Endothelial cell (in vitro differentiated cells): ENCODE data around the gene MVP. TPM values are rescaled to one million over a fixed set of nuclear protein-coding genes. Genes with fewer than 3 reads are reported as not detected.
A peak's percentile ranks its signal among the peaks of the same experiment; 100 is the strongest.

ENCODE experiments used
- DNase-seq: peaks from one replicate; pipeline ENCODE4 v3.0.0; 2021; ENCODE audit warnings: low spot score
- H3K27ac Mint-ChIP-seq: one replicate; pipeline ENCODE4 v1.8.0; 2021; ENCODE audit warnings: mixed read lengths, inconsistent platforms; ENCODE audit not compliant: unreplicated experiment
- H3K27me3 Mint-ChIP-seq: one replicate; pipeline ENCODE4 v1.8.0; 2021; ENCODE audit warnings: mild to moderate bottlenecking, moderate library complexity, mixed read lengths, inconsistent platforms; ENCODE audit not compliant: unreplicated experiment
- H3K36me3 Mint-ChIP-seq: one replicate; pipeline ENCODE4 v1.8.0; 2021; ENCODE audit warnings: mild to moderate bottlenecking, low read depth, mixed read lengths, inconsistent platforms; ENCODE audit not compliant: unreplicated experiment
- H3K4me1 Mint-ChIP-seq: one replicate; pipeline ENCODE4 v1.8.0; 2021; ENCODE audit warnings: mild to moderate bottlenecking, mixed read lengths, inconsistent platforms; ENCODE audit not compliant: unreplicated experiment
- H3K4me3 Mint-ChIP-seq: one replicate; pipeline ENCODE4 v1.8.0; 2021; ENCODE audit warnings: mild to moderate bottlenecking, mixed read lengths, inconsistent platforms; ENCODE audit not compliant: unreplicated experiment
- H3K9me3 Mint-ChIP-seq: one replicate; pipeline ENCODE4 v1.8.0; 2021; ENCODE audit warnings: mixed read lengths, inconsistent platforms; ENCODE audit not compliant: unreplicated experiment
- total RNA-seq: library from RNA; stranded (reverse); fragmentation: NEBNext Ultra II Directional; extraction: Animal tissue kit (Norgen Biotek cat#: 25700); gene quantifications from one replicate; pipeline ENCODE4 v1.2.1, GENCODE V29; 2021; ENCODE audit not compliant: unreplicated experiment
- TF ChIP-seq, protein P1 (sequence below): fragments of 200-600 bp; sonication (generic); IDR thresholded peaks from one replicate; pipeline ENCODE4 v1.5.0; 2021; ENCODE audit warnings: antibody characterized with exemption; ENCODE audit not compliant: unreplicated experiment

Gene MVP
- total RNA-seq, 1 donor from 2014 or later = 2.0 TPM

DNA sequence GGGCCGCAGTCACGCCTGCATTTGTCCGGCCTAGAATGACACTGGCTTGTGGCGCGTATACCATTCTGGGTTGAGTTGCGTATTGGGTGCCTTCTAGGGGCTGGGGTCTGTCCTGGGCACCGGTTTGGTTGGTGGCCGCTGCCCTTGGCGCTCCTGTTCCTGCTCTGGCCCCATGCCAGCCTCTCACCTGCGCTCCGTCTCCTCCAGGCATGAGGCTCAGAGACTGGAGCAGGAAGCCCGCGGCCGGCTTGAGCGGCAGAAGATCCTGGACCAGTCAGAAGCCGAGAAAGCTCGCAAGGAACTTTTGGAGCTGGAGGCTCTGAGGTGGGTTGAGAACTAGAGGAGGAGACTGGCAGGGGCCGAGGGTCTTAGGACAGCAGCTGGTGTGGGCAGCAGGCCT lies 25.4 kb downstream of the MVP start:
- peaks cover 2% of the 10 kb centered on the region for H3K4me1 Mint-ChIP-seq
- H3K27ac Mint-ChIP-seq = no peak overlapping the region
- TF ChIP-seq, protein P1, sequence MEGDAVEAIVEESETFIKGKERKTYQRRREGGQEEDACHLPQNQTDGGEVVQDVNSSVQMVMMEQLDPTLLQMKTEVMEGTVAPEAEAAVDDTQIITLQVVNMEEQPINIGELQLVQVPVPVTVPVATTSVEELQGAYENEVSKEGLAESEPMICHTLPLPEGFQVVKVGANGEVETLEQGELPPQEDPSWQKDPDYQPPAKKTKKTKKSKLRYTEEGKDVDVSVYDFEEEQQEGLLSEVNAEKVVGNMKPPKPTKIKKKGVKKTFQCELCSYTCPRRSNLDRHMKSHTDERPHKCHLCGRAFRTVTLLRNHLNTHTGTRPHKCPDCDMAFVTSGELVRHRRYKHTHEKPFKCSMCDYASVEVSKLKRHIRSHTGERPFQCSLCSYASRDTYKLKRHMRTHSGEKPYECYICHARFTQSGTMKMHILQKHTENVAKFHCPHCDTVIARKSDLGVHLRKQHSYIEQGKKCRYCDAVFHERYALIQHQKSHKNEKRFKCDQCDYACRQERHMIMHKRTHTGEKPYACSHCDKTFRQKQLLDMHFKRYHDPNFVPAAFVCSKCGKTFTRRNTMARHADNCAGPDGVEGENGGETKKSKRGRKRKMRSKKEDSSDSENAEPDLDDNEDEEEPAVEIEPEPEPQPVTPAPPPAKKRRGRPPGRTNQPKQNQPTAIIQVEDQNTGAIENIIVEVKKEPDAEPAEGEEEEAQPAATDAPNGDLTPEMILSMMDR = no peak
- H3K27me3 Mint-ChIP-seq = peaks cover 10% of the 10 kb centered on the region
- H3K9me3 Mint-ChIP-seq = no peaks in the 10 kb centered on the region
- H3K36me3 Mint-ChIP-seq = no peaks in the 10 kb centered on the region
- H3K4me3 Mint-ChIP-seq = no peak overlapping the region
- no peak for DNase-seq

DNA sequence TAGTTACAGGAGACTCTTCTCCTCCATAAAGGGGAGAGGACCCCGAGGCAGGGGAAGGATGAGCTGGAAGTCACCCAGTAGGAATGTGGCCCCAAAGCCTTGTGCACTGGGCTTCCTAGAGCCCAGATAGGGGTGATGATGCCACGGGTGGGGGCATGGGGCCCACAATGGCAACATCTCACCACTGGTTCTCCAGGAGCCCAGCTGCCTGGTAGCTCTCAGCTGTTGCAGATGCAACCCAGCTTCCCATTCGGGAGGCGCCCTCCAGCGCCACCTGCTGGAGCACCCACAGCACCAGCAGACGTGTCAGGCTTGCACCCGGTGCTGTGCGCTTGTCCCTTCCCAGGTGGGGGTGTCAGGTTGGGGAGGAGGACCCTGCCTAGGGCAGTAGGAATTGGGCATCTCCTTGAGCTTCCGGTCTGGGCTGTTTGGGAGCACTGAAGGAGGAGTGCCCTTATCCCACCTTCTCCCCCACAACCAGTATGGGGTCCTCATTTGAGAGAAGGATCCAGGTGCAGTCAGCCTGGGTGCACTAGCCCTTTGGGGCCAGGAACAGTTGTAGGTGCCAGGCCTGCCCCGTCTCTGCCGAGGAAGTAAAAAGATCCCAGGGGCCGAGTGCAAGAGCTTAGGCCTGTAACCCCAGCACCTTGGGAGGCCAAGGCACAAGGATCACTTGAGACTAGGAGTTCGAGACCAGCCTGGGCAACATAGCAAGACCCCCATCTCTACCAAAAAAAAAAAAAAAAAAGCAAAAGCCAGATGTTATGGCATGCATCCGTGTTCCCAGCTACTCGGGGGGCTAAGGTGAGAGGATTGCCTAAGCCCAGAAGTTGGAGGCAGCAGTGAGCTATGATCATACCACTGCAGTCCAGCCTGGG lies 28.4 kb downstream of the MVP start:
- Mint-ChIP-seq H3K27me3 (peaks cover 10% of the 10 kb centered on the region), H3K9me3 (no peaks in the 10 kb centered on the region), H3K36me3 (no peaks in the 10 kb centered on the region), H3K4me1 (peaks cover 2% of the 10 kb centered on the region), H3K27ac (no peak overlapping the region), H3K4me3 (no peak overlapping the region)
- TF ChIP-seq, protein P1 = peak; percentile 75
- DNase-seq = peak; percentile 70

DNA sequence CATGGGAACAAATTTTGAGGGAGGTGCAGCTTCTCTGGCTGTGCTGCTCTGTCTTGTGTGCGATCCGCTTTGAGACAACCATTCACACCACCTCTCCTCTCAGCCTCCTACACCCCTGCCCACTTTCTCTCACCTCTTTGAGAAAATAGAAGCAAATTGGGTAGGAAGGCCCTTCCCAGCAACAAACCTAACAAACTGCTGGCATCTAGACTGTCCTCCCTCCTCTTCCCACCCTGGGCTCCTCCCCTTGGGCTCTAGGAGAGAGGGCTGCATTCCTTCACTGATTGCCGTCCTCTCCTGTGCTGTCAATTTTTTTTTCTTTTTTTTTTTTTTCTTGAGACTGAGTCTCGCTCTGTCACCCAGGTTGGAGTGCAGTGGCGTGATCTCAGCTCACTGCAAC lies 29.2 kb downstream of the MVP start:
- TF ChIP-seq, protein P1 = no peak
- Mint-ChIP-seq H3K4me1 (peaks cover 2% of the 10 kb centered on the region), H3K27ac (peak overlapping the region; percentile 61), H3K36me3 (no peaks in the 10 kb centered on the region), H3K9me3 (no peaks in the 10 kb centered on the region), H3K27me3 (peaks cover 11% of the 10 kb centered on the region), H3K4me3 (no peak overlapping the region)
- DNase-seq = no peak

GRCh38 chr16:29850998-29851397 lies 30.7 kb downstream of the MVP start:
- TF ChIP-seq, protein P1 = no peak
- Mint-ChIP-seq H3K9me3 (no peaks in the 10 kb centered on the region), H3K4me1 (peaks cover 2% of the 10 kb centered on the region), H3K27ac (no peak overlapping the region), H3K36me3 (no peaks in the 10 kb centered on the region), H3K27me3 (peaks cover 8% of the 10 kb centered on the region), H3K4me3 (no peak overlapping the region)
- no peak for DNase-seq

GRCh38 chr16:29852654-29853053 lies 32.4 kb downstream of the MVP start:
- no peak for DNase-seq
- no peak overlapping the region for H3K4me3 Mint-ChIP-seq

More at GRCh38 chr16:29852654-29853053, 32.4 kb downstream of the MVP start:
- Mint-ChIP-seq H3K27me3 (peaks cover 8% of the 10 kb centered on the region), H3K27ac (no peak overlapping the region), H3K9me3 (no peaks in the 10 kb centered on the region), H3K36me3 (no peaks in the 10 kb centered on the region), H3K4me1 (peaks cover 2% of the 10 kb centered on the region)
- TF ChIP-seq, protein P1 = no peak
